DOHH2 (cell line): Measurements from ENCODE around the gene VPS9D1.

Experiments used
- H3F3A ChIP-seq: fragments of 200-600 bp; sonication (generic), shearing (Covaris generic); 2 replicates; pipeline ENCODE4 v1.6.0; 2016; ENCODE audit warnings: antibody characterized with exemption, mild to moderate bottlenecking; ENCODE audit not compliant: control insufficient read depth, insufficient read depth
- H3K27ac ChIP-seq: fragments of 200-600 bp; sonication (generic); 2 replicates; pipeline ENCODE4 v1.5.1; 2014; ENCODE audit warnings: low read depth, mild to moderate bottlenecking, low read length, moderate library complexity
- H3K27me3 ChIP-seq: fragments of 200-600 bp; sonication (generic); 2 replicates; pipeline ENCODE4 v1.6.1; 2014; ENCODE audit warnings: mild to moderate bottlenecking, low read length, mixed read lengths; ENCODE audit not compliant: control insufficient read depth
- H3K36me3 ChIP-seq: fragments of 200-600 bp; sonication (generic); 2 replicates; pipeline ENCODE4 v1.6.1; 2014; ENCODE audit warnings: mild to moderate bottlenecking, low read length, moderate library complexity, mixed read lengths; ENCODE audit not compliant: control insufficient read depth
- H3K4me1 ChIP-seq: fragments of 200-600 bp; sonication (generic); 2 replicates; pipeline ENCODE4 v1.6.1; 2014; ENCODE audit warnings: mild to moderate bottlenecking, low read length, mixed read lengths; ENCODE audit not compliant: control insufficient read depth
- H3K4me2 ChIP-seq: fragments of 200-600 bp; sonication (generic); 2 replicates; pipeline ENCODE4 v1.6.0; 2014; ENCODE audit warnings: mild to moderate bottlenecking, low read length, moderate library complexity
- H3K4me3 ChIP-seq: fragments of 200-600 bp; sonication (generic); 2 replicates; pipeline ENCODE4 v1.5.1; 2014; ENCODE audit warnings: mild to moderate bottlenecking, low read length, mixed read lengths
- H3K79me2 ChIP-seq: fragments of 200-600 bp; sonication (generic); 2 replicates; pipeline ENCODE4 v1.6.1; 2014; ENCODE audit warnings: mild to moderate bottlenecking, low read length, mixed read lengths; ENCODE audit not compliant: control insufficient read depth
- H3K9me2 ChIP-seq: fragments of 200-600 bp; sonication (generic); replicated peaks from 2 replicates; pipeline ENCODE4 v1.6.1; 2014; ENCODE audit warnings: mild to moderate bottlenecking, low read length, mixed read lengths; ENCODE audit not compliant: control insufficient read depth
- H3K9me3 ChIP-seq: fragments of 200-600 bp; sonication (generic); 2 replicates; pipeline ENCODE4 v1.6.1; 2014; ENCODE audit warnings: antibody characterized with exemption, low read length, mixed read lengths; ENCODE audit not compliant: control insufficient read depth, insufficient read depth
- H4K20me1 ChIP-seq: fragments of 200-600 bp; sonication (generic); 2 replicates; pipeline ENCODE4 v1.6.0; 2014; ENCODE audit warnings: low read depth, mild to moderate bottlenecking, antibody characterized with exemption, low read length, moderate library complexity; ENCODE audit not compliant: control insufficient read depth, insufficient read depth
- CTCF ChIP-seq: fragments of 200-600 bp; sonication (generic); IDR thresholded peaks from one replicate; pipeline ENCODE4 v1.5.1; 2014; ENCODE audit warnings: antibody characterized with exemption, mild to moderate bottlenecking, low read depth, low read length; ENCODE audit not compliant: poor library complexity, severe bottlenecking
- EZH2phosphoT487 ChIP-seq: fragments of 200-600 bp; sonication (generic); IDR thresholded peaks from 2 replicates; pipeline ENCODE4 v1.6.1; 2017; ENCODE audit warnings: borderline replicate concordance, mild to moderate bottlenecking, antibody characterized with exemption, low read length, moderate library complexity, mixed read lengths

The VPS9D1 gene

GRCh38 chr16:89733322-89733721 lies 12.6 kb upstream of the VPS9D1 start:
- TF ChIP-seq EZH2phosphoT487 (no peak), CTCF (no peak)
- H3K9me2 ChIP-seq, result no peaks in the 10 kb centered on the region
- no peaks in the 10 kb centered on the region for H3K4me1 ChIP-seq
- peaks cover 22% of the 10 kb centered on the region for H3F3A ChIP-seq
- H4K20me1 ChIP-seq, result peaks cover 12% of the 10 kb centered on the region
- peaks cover 15% of the 10 kb centered on the region for H3K79me2 ChIP-seq
- no peaks in the 10 kb centered on the region for H3K27me3 ChIP-seq
- H3K4me3 ChIP-seq, result no peak overlapping the region
- H3K36me3 ChIP-seq, result peaks cover 71% of the 10 kb centered on the region
- no peaks in the 10 kb centered on the region for H3K9me3 ChIP-seq
- no peak overlapping the region for H3K27ac ChIP-seq
- no peak overlapping the region for H3K4me2 ChIP-seq

- H3K79me2 ChIP-seq, result peaks cover 11% of the 10 kb centered on the region
- no peak for TF ChIP-seq EZH2phosphoT487
- TF ChIP-seq CTCF, result no peak
- H3K36me3 ChIP-seq, result peaks cover 67% of the 10 kb centered on the region
Observed at GRCh38 chr16:89732918-89733242, 12.2 kb upstream of the VPS9D1 start.

GRCh38 chr16:89732142-89732917 lies 11.6 kb upstream of the VPS9D1 start:
- no peaks in the 10 kb centered on the region for H3K27me3 ChIP-seq
- H3K4me1 ChIP-seq, result no peaks in the 10 kb centered on the region
- H3K79me2 ChIP-seq, result peaks cover 5% of the 10 kb centered on the region
- H3K27ac ChIP-seq, result no peak overlapping the region
- TF ChIP-seq EZH2phosphoT487 (no peak), CTCF (no peak)
- no peak overlapping the region for H3K4me2 ChIP-seq
- H3K9me3 ChIP-seq, result no peaks in the 10 kb centered on the region
- H3F3A ChIP-seq, result peaks cover 22% of the 10 kb centered on the region
- peaks cover 61% of the 10 kb centered on the region for H3K36me3 ChIP-seq
- H4K20me1 ChIP-seq, result peaks cover 8% of the 10 kb centered on the region
- no peak overlapping the region for H3K4me3 ChIP-seq
- no peaks in the 10 kb centered on the region for H3K9me2 ChIP-seq

More at GRCh38 chr16:89732918-89733242, 12.2 kb upstream of the VPS9D1 start:
- H3K9me3 ChIP-seq, result no peaks in the 10 kb centered on the region
- H3K27ac ChIP-seq, result no peak overlapping the region
- no peak overlapping the region for H3K4me2 ChIP-seq
- H3K27me3 ChIP-seq, result no peaks in the 10 kb centered on the region
- H3K9me2 ChIP-seq, result no peaks in the 10 kb centered on the region
- peaks cover 12% of the 10 kb centered on the region for H4K20me1 ChIP-seq
- H3K4me1 ChIP-seq, result no peaks in the 10 kb centered on the region
- H3K4me3 ChIP-seq, result no peak overlapping the region
- peaks cover 22% of the 10 kb centered on the region for H3F3A ChIP-seq
